Measurements from ENCODE around the gene ALX4.

The ALX4 gene

DNA sequence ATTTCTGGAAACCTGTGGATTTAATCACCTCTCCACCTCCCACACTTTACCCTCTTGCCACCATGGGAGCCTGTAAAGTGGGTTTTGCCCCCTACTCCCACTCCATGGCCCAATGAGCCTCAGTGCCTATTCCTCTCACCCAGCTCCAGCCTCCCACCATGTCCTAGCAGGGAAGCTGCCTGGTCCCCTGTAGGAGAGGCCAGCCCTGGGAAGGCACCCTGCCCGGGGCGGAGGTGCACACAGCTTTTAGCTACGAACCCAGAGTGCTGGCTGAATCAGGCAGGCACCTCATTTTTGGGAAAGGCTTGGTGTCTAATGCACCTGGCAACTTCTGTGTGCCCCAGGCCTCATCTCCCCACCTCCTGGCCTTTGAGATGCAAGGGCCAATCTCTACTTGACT, 35.8 kb upstream of the ALX4 start:
- no peak overlapping the region for H2AK5ac ChIP-seq (ENCODE audit: low read depth, low read length)
- no peak overlapping the region for H3K4me2 ChIP-seq (ENCODE audit: insufficient read depth, low read length, poor library complexity, severe bottlenecking)
- H3K18ac ChIP-seq (ENCODE audit: low read length) = no peak overlapping the region
- no peak for DNase-seq (ENCODE audit: low spot score)
- H3K4ac ChIP-seq (ENCODE audit: low read length) = no peak overlapping the region
- no peak overlapping the region for H2BK15ac ChIP-seq (ENCODE audit: low read length)
- no peaks in the 10 kb centered on the region for H3K79me1 ChIP-seq (ENCODE audit: low read depth, low read length)
- no peak overlapping the region for H4K8ac ChIP-seq (ENCODE audit: low read depth, low read length)
- H2AFZ ChIP-seq (ENCODE audit: low read length) = no peak overlapping the region
- no peak overlapping the region for H2BK120ac ChIP-seq (ENCODE audit: low read depth, low read length)
- H2BK12ac ChIP-seq (ENCODE audit: low read length) = peak overlapping the region; percentile 1
- no peak overlapping the region for H4K91ac ChIP-seq (ENCODE audit: low read depth, low read length, poor library complexity)
- H3K23ac ChIP-seq (ENCODE audit: low read depth, low read length, poor library complexity) = no peak overlapping the region
- H2BK5ac ChIP-seq (ENCODE audit: low read length) = no peak overlapping the region
- peaks cover 0 to 60% (median 0%) of the 10 kb centered on the region in 3 experiments for H3K27me3 ChIP-seq (ENCODE audit: control insufficient read depth in 3 of 3, insufficient read depth in 3 of 3, low read depth in 1 of 3, low read length in 3 of 3)
- no CpG with 5 or more reads among the region's 3 CpGs for WGBS, 2 donors (ENCODE audit: extremely low coverage in 2 of 2, insufficient read length in 2 of 2, insufficient replicate concordance in 1 of 2)
- H3K4me3 ChIP-seq (ENCODE audit: low read length in 2 of 2) = no peak overlapping the region
- H3K9me3 ChIP-seq (replicated peaks in 1 of 2; ENCODE audit: control insufficient read depth in 2 of 2, insufficient read depth in 1 of 2, low read depth in 1 of 2, low read length in 2 of 2) = no peaks in the 10 kb centered on the region
- H3K27ac ChIP-seq (replicated peaks; ENCODE audit: low read length) = no peak overlapping the region
- no peak overlapping the region for H3K9ac ChIP-seq (ENCODE audit: low read depth, low read length, poor library complexity)
- H3K36me3 ChIP-seq (replicated peaks in 1 of 2; ENCODE audit: control insufficient read depth in 2 of 2, insufficient read depth in 2 of 2, low read length in 2 of 2) = no peaks in the 10 kb centered on the region
- no peak overlapping the region for H3K14ac ChIP-seq (ENCODE audit: low read length)
- peaks cover 0 to 15% of the 10 kb centered on the region in 2 donors for H3K4me1 ChIP-seq (ENCODE audit: control insufficient read depth in 2 of 2, insufficient read depth in 1 of 2, low read depth in 1 of 2, low read length in 2 of 2)

- Histone ChIP-seq H3K4me2 (ENCODE audit: insufficient read depth, low read length, poor library complexity, severe bottlenecking) (no peak overlapping the region), H2BK12ac (ENCODE audit: low read length) (no peak overlapping the region), H3K23ac (ENCODE audit: low read depth, low read length, poor library complexity) (no peak overlapping the region), H2BK120ac (ENCODE audit: low read depth, low read length) (no peak overlapping the region), H3K79me1 (ENCODE audit: low read depth, low read length) (no peaks in the 10 kb centered on the region), H2BK15ac (ENCODE audit: low read length) (no peak overlapping the region), H4K91ac (ENCODE audit: low read depth, low read length, poor library complexity) (no peak overlapping the region), H2AK5ac (ENCODE audit: low read depth, low read length) (no peak overlapping the region), H2AFZ (ENCODE audit: low read length) (no peak overlapping the region), H3K9ac (ENCODE audit: low read depth, low read length, poor library complexity) (no peak overlapping the region), H3K4ac (ENCODE audit: low read length) (no peak overlapping the region), H3K14ac (ENCODE audit: low read length) (no peak overlapping the region), H3K27me3 (ENCODE audit: control insufficient read depth in 3 of 3, insufficient read depth in 3 of 3, low read depth in 1 of 3, low read length in 3 of 3) (peaks cover 0 to 62% (median 0%) of the 10 kb centered on the region in 3 experiments), H3K27ac (replicated peaks; ENCODE audit: low read length) (no peak overlapping the region), H3K4me1 (ENCODE audit: control insufficient read depth in 2 of 2, insufficient read depth in 1 of 2, low read depth in 1 of 2, low read length in 2 of 2) (peaks cover 0 to 15% of the 10 kb centered on the region in 2 donors), H3K9me3 (replicated peaks in 1 of 2; ENCODE audit: control insufficient read depth in 2 of 2, insufficient read depth in 1 of 2, low read depth in 1 of 2, low read length in 2 of 2) (no peaks in the 10 kb centered on the region), H4K8ac (ENCODE audit: low read depth, low read length) (no peak overlapping the region), H3K36me3 (replicated peaks in 1 of 2; ENCODE audit: control insufficient read depth in 2 of 2, insufficient read depth in 2 of 2, low read length in 2 of 2) (no peaks in the 10 kb centered on the region), H3K4me3 (ENCODE audit: low read length in 2 of 2) (no peak overlapping the region), H3K18ac (ENCODE audit: low read length) (peak overlapping the region; percentile 9), H2BK5ac (ENCODE audit: low read length) (no peak overlapping the region)
- DNase-seq (ENCODE audit: low spot score) = no peak
- WGBS, 2 donors (ENCODE audit: extremely low coverage in 2 of 2, insufficient read length in 2 of 2, insufficient replicate concordance in 1 of 2) = no CpG with 5 or more reads among the region's 5 CpGs
Observed at GRCh38 chr11:44344921-44345320, 35.0 kb upstream of the ALX4 start.

- no peak overlapping the region for H3K4me3 ChIP-seq (ENCODE audit: low read length in 2 of 2)
- H2AFZ ChIP-seq (ENCODE audit: low read length) = no peak overlapping the region
- no peak overlapping the region for H2AK5ac ChIP-seq (ENCODE audit: low read depth, low read length)
- H3K27ac ChIP-seq (replicated peaks; ENCODE audit: low read length) = no peak overlapping the region
- no peak overlapping the region for H4K8ac ChIP-seq (ENCODE audit: low read depth, low read length)
- H3K4me2 ChIP-seq (ENCODE audit: insufficient read depth, low read length, poor library complexity, severe bottlenecking) = no peak overlapping the region
- H3K23ac ChIP-seq (ENCODE audit: low read depth, low read length, poor library complexity) = no peak overlapping the region
- H3K79me1 ChIP-seq (ENCODE audit: low read depth, low read length) = no peaks in the 10 kb centered on the region
- H2BK5ac ChIP-seq (ENCODE audit: low read length) = no peak overlapping the region
- no peak overlapping the region for H3K14ac ChIP-seq (ENCODE audit: low read length)
- no peak overlapping the region for H2BK120ac ChIP-seq (ENCODE audit: low read depth, low read length)
- peaks cover 0 to 15% of the 10 kb centered on the region in 2 donors for H3K4me1 ChIP-seq (ENCODE audit: control insufficient read depth in 2 of 2, insufficient read depth in 1 of 2, low read depth in 1 of 2, low read length in 2 of 2)
- H4K91ac ChIP-seq (ENCODE audit: low read depth, low read length, poor library complexity) = no peak overlapping the region
- H2BK12ac ChIP-seq (ENCODE audit: low read length) = no peak overlapping the region
- H3K27me3 ChIP-seq (ENCODE audit: control insufficient read depth in 3 of 3, insufficient read depth in 3 of 3, low read depth in 1 of 3, low read length in 3 of 3) = peaks cover 0 to 67% (median 0%) of the 10 kb centered on the region in 3 experiments
- no peaks in the 10 kb centered on the region for H3K36me3 ChIP-seq (replicated peaks in 1 of 2; ENCODE audit: control insufficient read depth in 2 of 2, insufficient read depth in 2 of 2, low read length in 2 of 2)
- H3K9me3 ChIP-seq (replicated peaks in 1 of 2; ENCODE audit: control insufficient read depth in 2 of 2, insufficient read depth in 1 of 2, low read depth in 1 of 2, low read length in 2 of 2) = no peaks in the 10 kb centered on the region
- WGBS, 2 donors (ENCODE audit: extremely low coverage in 2 of 2, insufficient read length in 2 of 2, insufficient replicate concordance in 1 of 2) = no CpG with 5 or more reads among the region's 7 CpGs
- no peak overlapping the region for H3K4ac ChIP-seq (ENCODE audit: low read length)
- H3K18ac ChIP-seq (ENCODE audit: low read length) = no peak overlapping the region
- H2BK15ac ChIP-seq (ENCODE audit: low read length) = no peak overlapping the region
- no peak overlapping the region for H3K9ac ChIP-seq (ENCODE audit: low read depth, low read length, poor library complexity)
- no peak for DNase-seq (ENCODE audit: low spot score)
Observed at GRCh38 chr11:44344423-44344820, 34.5 kb upstream of the ALX4 start.

DNA sequence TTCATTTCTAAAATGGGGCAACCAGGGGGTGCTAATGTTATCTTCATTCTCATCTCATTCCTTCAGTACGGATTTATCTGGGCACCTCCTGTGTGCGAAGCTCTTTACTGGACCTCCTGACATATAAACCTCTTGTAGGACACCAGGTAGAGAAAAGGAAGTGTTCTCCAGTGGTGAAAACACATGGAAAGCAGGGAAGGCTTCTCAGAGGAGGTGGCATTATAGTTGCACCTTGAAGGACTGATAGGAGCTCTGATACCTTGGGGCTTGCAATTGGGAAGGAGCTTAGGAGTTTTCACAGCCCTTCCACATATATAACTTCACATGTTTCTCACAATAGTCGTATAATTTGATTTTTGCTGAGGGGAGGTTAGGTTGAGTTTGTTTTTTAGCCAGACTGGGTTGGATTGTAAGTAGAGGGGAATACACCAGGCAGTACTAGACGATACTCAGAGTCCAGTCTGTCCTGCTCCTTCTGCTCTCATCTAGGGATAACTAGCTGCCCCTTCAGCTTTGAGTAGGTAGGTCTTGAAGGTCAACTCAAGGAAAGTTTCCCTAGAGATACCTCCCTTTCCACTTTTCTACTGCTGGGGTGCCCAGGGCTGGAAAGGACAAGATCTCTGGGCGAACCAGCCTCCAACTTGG, 34.0 kb upstream of the ALX4 start:
- H2BK15ac ChIP-seq (ENCODE audit: low read length) = no peak overlapping the region
- no peak overlapping the region for H2BK120ac ChIP-seq (ENCODE audit: low read depth, low read length)
- no peak overlapping the region for H3K27ac ChIP-seq (replicated peaks; ENCODE audit: low read length)
- H2BK12ac ChIP-seq (ENCODE audit: low read length) = no peak overlapping the region
- H3K14ac ChIP-seq (ENCODE audit: low read length) = no peak overlapping the region
- H2BK5ac ChIP-seq (ENCODE audit: low read length) = no peak overlapping the region
- DNase-seq (ENCODE audit: low spot score) = no peak
- H2AK5ac ChIP-seq (ENCODE audit: low read depth, low read length) = no peak overlapping the region
- H4K91ac ChIP-seq (ENCODE audit: low read depth, low read length, poor library complexity) = no peak overlapping the region
- H3K79me1 ChIP-seq (ENCODE audit: low read depth, low read length) = no peaks in the 10 kb centered on the region
- H3K4me3 ChIP-seq (ENCODE audit: low read length in 2 of 2) = no peak overlapping the region
- H3K27me3 ChIP-seq (ENCODE audit: control insufficient read depth in 3 of 3, insufficient read depth in 3 of 3, low read depth in 1 of 3, low read length in 3 of 3) = peaks cover 0 to 68% (median 0%) of the 10 kb centered on the region in 3 experiments
- WGBS, 2 donors (ENCODE audit: extremely low coverage in 2 of 2, insufficient read length in 2 of 2, insufficient replicate concordance in 1 of 2) = no CpG with 5 or more reads among the region's 5 CpGs
- H3K4me1 ChIP-seq (ENCODE audit: control insufficient read depth in 2 of 2, insufficient read depth in 1 of 2, low read depth in 1 of 2, low read length in 2 of 2) = peaks cover 0 to 17% of the 10 kb centered on the region in 2 donors
- no peak overlapping the region for H3K18ac ChIP-seq (ENCODE audit: low read length)
- H3K4me2 ChIP-seq (ENCODE audit: insufficient read depth, low read length, poor library complexity, severe bottlenecking) = no peak overlapping the region
- H3K9me3 ChIP-seq (replicated peaks in 1 of 2; ENCODE audit: control insufficient read depth in 2 of 2, insufficient read depth in 1 of 2, low read depth in 1 of 2, low read length in 2 of 2) = no peaks in the 10 kb centered on the region
- no peak overlapping the region for H2AFZ ChIP-seq (ENCODE audit: low read length)
- no peak overlapping the region for H3K23ac ChIP-seq (ENCODE audit: low read depth, low read length, poor library complexity)
- no peak overlapping the region for H4K8ac ChIP-seq (ENCODE audit: low read depth, low read length)
- H3K4ac ChIP-seq (ENCODE audit: low read length) = no peak overlapping the region
- H3K9ac ChIP-seq (ENCODE audit: low read depth, low read length, poor library complexity) = no peak overlapping the region
- H3K36me3 ChIP-seq (replicated peaks in 1 of 2; ENCODE audit: control insufficient read depth in 2 of 2, insufficient read depth in 2 of 2, low read length in 2 of 2) = no peaks in the 10 kb centered on the region
